Fibroblast of lung (primary cell): ENCODE measurements around the gene CD36. TPM values are rescaled to one million over a fixed set of nuclear protein-coding genes. Genes with fewer than 3 reads are reported as not detected.

ENCODE experiments used
- DNase-seq, 2 donors: peaks; one replicate each; pipeline versions ENCODE4 v3.0.0 to v3.0.0-alpha.2; 2010; ENCODE audit warnings: low read depth in 2 of 2
- H2AFZ ChIP-seq: 2 replicates; pipeline ENCODE4 v1.5.1; 2012; ENCODE audit warnings: low read length, control low read depth, inconsistent platforms
- H3K27ac ChIP-seq: 2 replicates; pipeline ENCODE4 v1.5.1; 2011; ENCODE audit warnings: low read length, control low read depth; ENCODE audit not compliant: insufficient read depth
- H3K27me3 ChIP-seq: 2 replicates; pipeline ENCODE4 v1.5.1; 2011; ENCODE audit warnings: mild to moderate bottlenecking, low read length; ENCODE audit not compliant: control insufficient read depth, insufficient read depth
- H3K36me3 ChIP-seq: 2 replicates; pipeline ENCODE4 v1.5.1; 2011; ENCODE audit warnings: low read length; ENCODE audit not compliant: control insufficient read depth, insufficient read depth
- H3K4me1 ChIP-seq: 2 replicates; pipeline ENCODE4 v1.5.1; 2011; ENCODE audit warnings: low read length; ENCODE audit not compliant: control insufficient read depth, insufficient read depth; ENCODE audit errors: extremely low read depth
- H3K4me2 ChIP-seq: 2 replicates; pipeline ENCODE4 v1.5.1; 2011; ENCODE audit warnings: low read length, control low read depth; ENCODE audit not compliant: insufficient read depth; ENCODE audit errors: extremely low read depth
- H3K4me3 ChIP-seq, 4 experiments: fragments of 200-600 bp in 1 of 4; sonication (generic) in 1 of 4; replicated peaks in 1 of 4; 2 replicates each; pipeline ENCODE4 v1.5.1; 2011 to 2016; ENCODE audit warnings: low read length in 4 of 4, low read depth in 3 of 4, mild to moderate bottlenecking in 3 of 4, control low read depth in 2 of 4, inconsistent platforms in 1 of 4, mixed read lengths in 1 of 4; ENCODE audit not compliant: insufficient read depth in 1 of 4; ENCODE audit errors: control extremely low read depth in 1 of 4
- H3K79me2 ChIP-seq: 2 replicates; pipeline ENCODE4 v1.5.1; 2012; ENCODE audit warnings: mild to moderate bottlenecking, low read length, inconsistent platforms; ENCODE audit not compliant: control insufficient read depth, insufficient read depth
- H3K9ac ChIP-seq: 2 replicates; pipeline ENCODE4 v1.5.1; 2011; ENCODE audit warnings: mild to moderate bottlenecking, low read length, control low read depth; ENCODE audit not compliant: insufficient read depth
- H3K9me3 ChIP-seq: 2 replicates; pipeline ENCODE4 v1.5.1; 2012; ENCODE audit warnings: low read depth, low read length; ENCODE audit not compliant: control insufficient read depth, insufficient read depth
- H4K20me1 ChIP-seq: 2 replicates; pipeline ENCODE4 v1.5.1; 2011; ENCODE audit warnings: low read length; ENCODE audit not compliant: control insufficient read depth, insufficient read depth; ENCODE audit errors: extremely low read depth
- EZH2 ChIP-seq: IDR thresholded peaks from 2 replicates; pipeline ENCODE4 v1.5.1; 2012; ENCODE audit warnings: low read length, control low read depth, mild to moderate bottlenecking; ENCODE audit errors: missing control alignments
- polyA minus RNA-seq: library from RNA; depleted of rRNA, polyadenylated mRNA; stranded (reverse); fragments of >200 nt; gene quantifications from 2 replicates; pipeline ENCODE4 v1.2.3, GENCODE V29; 2011; ENCODE audit warnings: low replicate concordance
- polyA plus RNA-seq, 2 donors: library from polyadenylated mRNA; depleted of rRNA in 1 of 2; stranded (reverse) in 1 of 2; unstranded in 1 of 2; fragments of >200 nt; gene quantifications; 2 replicates each; pipeline ENCODE4 v1.2.1, GENCODE V29; 2011 to 2012; ENCODE audit warnings: missing spikeins in 1 of 2
- total RNA-seq: library from RNA; depleted of rRNA; stranded (reverse); fragments of >200 nt; gene quantifications from 2 replicates; pipeline ENCODE4 v1.2.1, GENCODE V29; 2014
- TF ChIP-seq, protein P1 (sequence below), 2 donors: IDR thresholded peaks in 1 of 2; conservative IDR thresholded peaks in 1 of 2; 1 replicate in 1 of 2; 2 replicates in 1 of 2; pipeline ENCODE4 v1.5.1; 2011 to 2012; ENCODE audit warnings: low read length in 2 of 2, control low read depth in 1 of 2, inconsistent platforms in 1 of 2, low read depth in 1 of 2, mild to moderate bottlenecking in 1 of 2

The CD36 gene
- total RNA-seq: 41.0 and 93.5 TPM in 2 replicates
- polyA plus RNA-seq: 7.5 and 102 TPM in 2 replicates
- 3.3 and 51.4 TPM in 2 replicates for polyA plus RNA-seq (2012)
- 0.59 and 11.0 TPM in 2 replicates for polyA minus RNA-seq

DNA sequence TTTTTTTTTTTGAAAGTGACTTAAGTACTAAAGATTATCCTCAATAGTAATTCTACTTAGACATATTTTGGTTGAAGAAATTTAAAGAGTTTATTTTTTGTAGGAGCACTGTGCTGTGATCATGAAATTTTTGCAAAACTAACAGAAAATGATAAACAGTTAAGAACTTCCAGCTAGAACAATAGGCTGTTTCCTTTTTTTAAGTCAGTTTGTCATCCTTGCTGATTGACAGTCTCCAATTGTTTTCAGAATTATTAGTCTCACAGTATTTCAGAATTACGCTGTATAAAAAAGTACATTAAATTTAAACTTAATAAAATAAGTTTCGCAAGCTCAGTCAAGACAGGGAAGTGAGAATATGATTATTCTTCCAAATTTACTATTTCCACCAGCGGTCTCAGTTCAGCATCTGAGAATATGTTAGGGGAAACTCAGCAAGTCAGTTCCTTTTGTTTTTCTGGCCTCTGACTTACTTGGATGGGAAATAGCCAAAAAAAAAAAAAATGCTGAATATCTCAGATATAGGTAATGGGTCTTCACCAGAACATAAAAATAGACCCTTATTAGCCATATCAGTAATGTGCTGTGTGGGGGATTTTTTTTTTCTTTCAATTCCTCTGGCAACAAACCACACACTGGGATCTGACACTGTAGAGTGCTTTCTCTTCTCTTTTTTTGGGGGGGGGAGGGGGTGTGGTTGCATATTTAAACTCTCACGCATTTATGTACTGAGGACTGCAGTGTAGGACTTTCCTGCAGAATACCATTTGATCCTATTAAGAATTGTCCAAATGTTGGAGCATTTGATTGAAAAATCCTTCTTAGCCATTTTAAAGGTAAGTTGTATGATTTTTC is at the start of gene CD36:
Gene CD36, plus strand, starts transcription at position 732 of the 855 bp plus-strand sequence. CDS start 8,099 bp downstream, outside the sequence.
- TF ChIP-seq EZH2: no peak
- TF ChIP-seq, protein P1, sequence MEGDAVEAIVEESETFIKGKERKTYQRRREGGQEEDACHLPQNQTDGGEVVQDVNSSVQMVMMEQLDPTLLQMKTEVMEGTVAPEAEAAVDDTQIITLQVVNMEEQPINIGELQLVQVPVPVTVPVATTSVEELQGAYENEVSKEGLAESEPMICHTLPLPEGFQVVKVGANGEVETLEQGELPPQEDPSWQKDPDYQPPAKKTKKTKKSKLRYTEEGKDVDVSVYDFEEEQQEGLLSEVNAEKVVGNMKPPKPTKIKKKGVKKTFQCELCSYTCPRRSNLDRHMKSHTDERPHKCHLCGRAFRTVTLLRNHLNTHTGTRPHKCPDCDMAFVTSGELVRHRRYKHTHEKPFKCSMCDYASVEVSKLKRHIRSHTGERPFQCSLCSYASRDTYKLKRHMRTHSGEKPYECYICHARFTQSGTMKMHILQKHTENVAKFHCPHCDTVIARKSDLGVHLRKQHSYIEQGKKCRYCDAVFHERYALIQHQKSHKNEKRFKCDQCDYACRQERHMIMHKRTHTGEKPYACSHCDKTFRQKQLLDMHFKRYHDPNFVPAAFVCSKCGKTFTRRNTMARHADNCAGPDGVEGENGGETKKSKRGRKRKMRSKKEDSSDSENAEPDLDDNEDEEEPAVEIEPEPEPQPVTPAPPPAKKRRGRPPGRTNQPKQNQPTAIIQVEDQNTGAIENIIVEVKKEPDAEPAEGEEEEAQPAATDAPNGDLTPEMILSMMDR (conservative IDR thresholded peaks at IDR 0.05 in 1 of 2, IDR thresholded peaks at IDR 0.05 in 1 of 2; ENCODE audit: low read depth in 1 of 2, low read length in 2 of 2): no peak
- no peak within 1 kb of the TSS for H3K4me2 ChIP-seq
- H3K36me3 ChIP-seq: no peaks in the 10 kb centered on the region
- no peaks in the 10 kb centered on the region for H3K9me3 ChIP-seq
- H4K20me1 ChIP-seq: no peaks in the 10 kb centered on the region
- peaks cover 27% of the 10 kb centered on the region for H3K4me1 ChIP-seq
- H3K27me3 ChIP-seq: no peaks in the 10 kb centered on the region
- H3K9ac ChIP-seq: no peak within 1 kb of the TSS
- no peak for DNase-seq
- H2AFZ ChIP-seq: no peak within 1 kb of the TSS
- H3K4me3 ChIP-seq: no peak within 1 kb of the TSS
- H3K27ac ChIP-seq: no peak within 1 kb of the TSS
- no peaks in the 10 kb centered on the region for H3K79me2 ChIP-seq

GRCh38 chr7:80589631-80590030 is 48.8 kb upstream of the CD36 start:
- Histone ChIP-seq H4K20me1 (no peaks in the 10 kb centered on the region), H3K4me1 (peaks cover 2% of the 10 kb centered on the region), H3K27me3 (no peaks in the 10 kb centered on the region), H2AFZ (no peak overlapping the region), H3K9ac (no peak overlapping the region), H3K79me2 (no peaks in the 10 kb centered on the region), H3K4me3 (no peak overlapping the region), H3K27ac (no peak overlapping the region), H3K9me3 (no peaks in the 10 kb centered on the region), H3K4me2 (no peak overlapping the region), H3K36me3 (no peaks in the 10 kb centered on the region)
- no peak for DNase-seq
- TF ChIP-seq EZH2: no peak
- TF ChIP-seq, protein P1 (conservative IDR thresholded peaks at IDR 0.05 in 1 of 2, IDR thresholded peaks at IDR 0.05 in 1 of 2; ENCODE audit: low read depth in 1 of 2, low read length in 2 of 2): no peak

GRCh38 chr7:80591654-80592053 is 46.8 kb upstream of the CD36 start:
- DNase-seq: no peak
- Histone ChIP-seq H3K4me1 (peaks cover 2% of the 10 kb centered on the region), H3K4me3 (no peak overlapping the region), H3K4me2 (no peak overlapping the region), H3K36me3 (no peaks in the 10 kb centered on the region), H3K9ac (no peak overlapping the region), H3K9me3 (no peaks in the 10 kb centered on the region), H2AFZ (no peak overlapping the region), H3K27me3 (no peaks in the 10 kb centered on the region), H4K20me1 (no peaks in the 10 kb centered on the region), H3K79me2 (no peaks in the 10 kb centered on the region), H3K27ac (no peak overlapping the region)
- TF ChIP-seq EZH2: no peak
- TF ChIP-seq, protein P1 (conservative IDR thresholded peaks at IDR 0.05 in 1 of 2, IDR thresholded peaks at IDR 0.05 in 1 of 2; ENCODE audit: low read depth in 1 of 2, low read length in 2 of 2): no peak
